ENCODE measurements around the gene IL36B.

Gene IL36B

DNA sequence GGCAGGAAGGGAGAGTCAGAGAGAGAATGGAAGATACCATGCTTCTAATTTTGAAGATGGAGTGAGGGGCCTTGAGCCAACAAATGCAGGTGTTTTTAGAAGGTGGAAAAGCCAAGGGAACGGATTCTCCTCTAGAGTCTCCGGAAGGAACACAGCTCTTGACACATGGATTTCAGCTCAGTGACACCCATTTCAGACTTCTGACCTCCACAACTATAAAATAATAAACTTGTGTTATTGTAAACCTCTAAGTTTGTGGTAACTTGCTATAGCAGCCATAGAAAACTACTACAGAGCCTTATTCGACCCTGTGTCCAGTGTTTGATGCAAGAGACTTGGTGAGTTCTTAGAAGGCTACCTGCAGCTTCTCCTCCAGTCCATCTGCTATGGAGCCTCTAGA, 22.9 kb upstream of the IL36B start:
- no peak for DNase-seq (ENCODE audit: low read depth in 2 of 2)

DNA sequence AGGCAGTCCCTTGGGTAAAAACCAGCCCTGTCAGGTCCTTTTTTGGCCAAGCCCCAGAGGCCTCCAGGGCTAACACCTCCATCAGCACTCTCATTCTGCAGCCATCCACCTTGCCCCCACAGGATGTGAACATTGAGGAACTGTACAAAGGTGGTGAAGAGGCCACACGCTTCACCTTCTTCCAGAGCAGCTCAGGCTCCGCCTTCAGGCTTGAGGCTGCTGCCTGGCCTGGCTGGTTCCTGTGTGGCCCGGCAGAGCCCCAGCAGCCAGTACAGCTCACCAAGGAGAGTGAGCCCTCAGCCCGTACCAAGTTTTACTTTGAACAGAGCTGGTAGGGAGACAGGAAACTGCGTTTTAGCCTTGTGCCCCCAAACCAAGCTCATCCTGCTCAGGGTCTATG, 22.4 kb upstream of the IL36B start:
- no peak for DNase-seq (ENCODE audit: low read depth in 2 of 2)

DNA sequence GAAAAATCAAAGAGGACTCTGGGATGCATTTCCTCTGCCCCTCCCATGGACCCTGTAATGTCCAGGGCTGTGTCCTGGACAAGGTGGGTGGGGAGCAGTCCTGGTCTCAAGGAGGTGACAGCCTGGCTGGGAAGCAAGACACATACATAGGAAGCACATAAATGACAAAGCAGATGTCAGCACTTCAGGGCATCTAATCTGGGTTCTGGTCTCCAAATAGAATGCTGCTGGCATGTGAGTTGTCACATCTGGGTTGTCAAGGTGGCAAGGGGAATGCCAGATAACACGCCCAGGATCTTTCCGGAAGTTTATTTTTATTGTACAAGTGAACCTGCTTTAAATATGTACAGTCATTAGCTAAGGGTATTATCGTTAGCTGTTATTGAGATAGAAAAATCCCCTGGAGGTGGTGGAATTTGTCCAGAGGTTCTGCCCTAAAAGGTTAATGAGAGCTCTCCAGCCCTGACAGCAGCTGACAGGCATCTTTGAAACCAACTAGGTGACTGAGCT, 20.7 kb upstream of the IL36B start:
- DNase-seq (ENCODE audit: low read depth in 2 of 2) = no peak

- DNase-seq (ENCODE audit: low read depth in 2 of 2) = no peak
These were observed 19.9 kb upstream of the IL36B start for GRCh38 chr2:113072584-113072983.

DNA sequence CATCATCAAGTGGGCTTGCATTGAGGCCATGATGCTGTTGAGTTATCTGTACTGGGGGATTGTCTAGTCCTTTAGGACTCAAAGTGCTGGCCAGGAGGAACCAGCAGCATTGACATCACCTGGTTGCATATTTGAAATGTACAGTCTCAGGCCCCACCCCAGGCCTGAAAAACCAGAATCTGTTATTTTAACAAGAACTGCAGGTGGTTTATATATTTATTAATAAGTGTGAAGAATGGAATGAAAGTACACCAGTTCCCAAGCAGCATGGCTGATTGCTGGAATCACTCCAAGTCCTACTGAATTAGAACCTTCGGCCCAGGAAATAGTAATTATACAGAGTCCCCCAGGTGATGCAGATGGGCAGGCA, 17.9 kb upstream of the IL36B start:
- DNase-seq (ENCODE audit: low read depth in 2 of 2) = no peak

DNA sequence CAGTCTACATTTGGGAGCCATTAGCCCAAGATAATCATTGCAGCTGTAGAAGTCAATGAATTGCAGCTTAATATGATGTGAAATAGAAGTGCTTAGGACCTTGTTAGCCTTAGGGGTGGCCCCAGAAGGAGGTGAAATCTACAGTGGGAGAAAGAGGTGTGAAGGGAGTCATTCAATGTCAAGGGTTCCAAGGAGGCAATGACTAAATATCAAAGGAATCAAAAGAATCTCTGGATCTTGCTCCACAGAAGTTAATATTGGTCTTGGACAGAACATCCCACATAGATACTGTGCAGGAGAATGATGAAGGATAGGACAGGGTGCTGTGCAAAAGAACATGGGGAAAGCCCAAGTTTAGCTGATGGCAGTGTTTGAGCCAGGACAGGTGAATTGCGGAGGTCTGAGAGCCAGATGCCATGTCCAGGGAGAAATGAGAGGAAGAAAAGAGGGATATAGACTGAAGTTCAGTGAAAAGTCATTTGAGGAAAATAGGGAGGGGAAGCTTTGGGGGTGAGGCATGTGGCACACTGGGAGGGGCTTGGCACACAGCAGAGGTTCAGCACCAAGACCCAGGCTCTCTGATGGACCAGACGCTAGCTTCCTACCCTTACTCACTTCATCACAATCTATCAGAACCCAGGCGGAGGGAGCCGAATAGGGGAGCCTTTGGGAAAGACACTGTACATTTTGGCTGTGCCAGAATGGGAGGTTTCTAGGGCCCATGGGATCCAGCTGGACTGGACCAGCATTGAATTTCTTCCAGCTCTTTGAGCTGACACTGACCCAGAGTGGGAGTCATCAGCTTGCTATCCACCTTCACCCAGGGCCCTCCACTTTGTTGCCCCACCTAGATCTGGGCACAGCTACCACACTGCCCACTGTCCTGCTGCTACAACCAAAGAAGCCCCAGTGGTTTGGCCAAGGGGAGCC, 17.3 kb upstream of the IL36B start:
- no peak for DNase-seq (ENCODE audit: low read depth in 2 of 2)

DNA sequence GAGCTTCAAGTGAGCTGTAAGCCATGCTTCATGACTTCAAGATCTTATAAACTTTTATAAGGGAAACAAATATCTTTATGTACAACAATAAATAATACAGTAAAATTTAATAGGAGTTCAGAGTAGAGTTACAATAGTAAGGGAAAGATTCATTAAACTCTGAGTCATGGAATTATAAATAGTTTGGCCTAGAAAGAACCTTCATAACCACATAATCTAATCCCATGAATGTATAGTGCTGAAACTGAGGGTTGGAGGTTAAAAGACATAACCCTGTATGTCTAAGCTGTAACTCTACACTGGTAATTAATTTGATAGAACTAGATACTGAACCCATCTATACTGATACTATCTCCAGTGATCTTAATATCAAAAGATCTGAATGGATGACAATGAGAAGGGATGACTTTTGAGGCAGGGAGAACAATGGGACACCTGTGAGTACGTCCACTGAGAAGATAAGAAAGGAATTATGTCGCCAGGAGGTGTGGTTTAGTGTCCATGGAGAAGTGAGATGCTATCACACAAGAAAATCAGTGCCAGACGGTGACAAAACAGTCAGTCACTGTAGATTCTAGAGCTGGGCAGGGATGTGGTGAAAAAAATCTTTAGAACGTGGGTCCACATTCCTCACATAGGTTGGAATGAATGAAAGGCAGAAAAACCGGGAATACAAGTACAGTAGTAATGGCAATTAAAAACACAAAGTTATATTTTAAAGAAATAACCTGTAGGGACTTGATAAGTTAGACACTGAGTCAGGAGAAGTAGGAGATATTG, 16.2 kb upstream of the IL36B start:
- DNase-seq (ENCODE audit: low read depth in 2 of 2) = no peak

DNA sequence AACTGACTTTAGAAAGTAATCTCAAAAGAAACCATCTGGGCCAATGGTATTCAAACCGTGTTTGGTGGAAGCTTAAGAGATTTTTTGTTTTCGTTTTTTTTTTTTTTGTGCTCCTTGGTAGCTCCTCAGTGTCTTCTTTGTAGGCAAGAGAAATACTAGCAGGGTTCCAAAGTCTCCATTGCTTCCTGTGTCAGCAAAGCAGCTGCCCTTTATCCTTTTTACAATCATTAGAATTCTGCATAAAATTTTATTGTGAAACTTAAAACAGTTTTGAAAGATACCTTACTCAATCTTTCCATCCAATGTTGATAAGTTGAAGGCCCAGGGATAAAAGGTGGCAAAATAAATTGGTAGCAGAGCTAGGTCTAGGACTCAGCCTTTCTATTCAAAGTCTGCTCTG, 15.6 kb upstream of the IL36B start:
- DNase-seq (ENCODE audit: low read depth in 2 of 2) = no peak

GRCh38 chr2:113067681-113068080, 15.0 kb upstream of the IL36B start, which contains the start of gene IL1F10:
TSS of gene IL1F10 (plus strand) at chr2:113067970. CDS start at chr2:113072739, 4,769 bp downstream.
- DNase-seq (ENCODE audit: low read depth in 2 of 2) = no peak

GRCh38 chr2:113064898-113065297, 12.2 kb upstream of the IL36B start:
- DNase-seq (ENCODE audit: low read depth in 2 of 2) = no peak

GRCh38 chr2:113064281-113064680, 11.6 kb upstream of the IL36B start:
- no peak for DNase-seq (ENCODE audit: low read depth in 2 of 2)

GRCh38 chr2:113061896-113062770, 9.5 kb upstream of the IL36B start:
- DNase-seq (ENCODE audit: low read depth in 2 of 2) = no peak

DNA sequence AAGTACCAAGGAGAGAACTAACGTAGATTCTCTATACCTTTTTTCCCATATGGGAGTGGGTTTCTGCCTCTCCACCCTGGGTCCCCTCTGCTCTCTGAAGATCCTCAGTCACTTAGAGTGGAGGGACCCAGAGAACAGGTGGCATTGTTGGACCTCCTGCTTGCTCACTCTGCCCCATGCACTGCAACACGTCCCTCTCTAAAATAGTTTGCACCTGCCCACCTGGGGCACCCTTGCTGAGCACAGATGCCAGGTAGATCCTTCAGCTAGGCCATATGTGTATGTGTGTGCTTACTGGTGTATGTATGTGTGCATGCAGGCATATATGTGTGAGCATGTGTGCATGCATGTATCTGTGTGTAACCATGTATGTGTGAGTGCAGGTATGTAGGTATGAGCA, 8.6 kb upstream of the IL36B start:
- DNase-seq (ENCODE audit: low read depth in 2 of 2) = no peak

- no peak for DNase-seq (ENCODE audit: low read depth in 2 of 2)
These were observed 8.1 kb upstream of the IL36B start for GRCh38 chr2:113060796-113061195.

DNA sequence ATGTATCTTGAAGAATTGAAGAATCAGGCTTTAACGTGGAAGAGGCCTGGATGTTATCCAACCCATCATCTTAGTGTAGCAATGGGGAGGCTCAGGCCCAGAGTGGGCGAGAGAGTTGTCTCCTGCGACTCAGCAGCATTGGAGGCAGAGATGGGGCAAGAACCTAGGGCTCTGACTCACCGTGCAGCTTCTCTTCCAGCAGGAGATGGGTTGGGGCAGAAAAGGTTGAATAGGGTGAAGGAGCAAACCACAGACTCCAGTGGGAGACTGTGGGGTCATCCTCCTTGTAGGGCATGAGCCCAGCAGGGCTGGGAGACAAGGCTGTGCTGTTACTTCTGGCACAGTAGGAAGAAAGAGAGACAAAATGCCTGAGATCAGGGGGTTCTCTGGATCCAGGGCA, 7.7 kb upstream of the IL36B start:
- no peak for DNase-seq (ENCODE audit: low read depth in 2 of 2)

DNA sequence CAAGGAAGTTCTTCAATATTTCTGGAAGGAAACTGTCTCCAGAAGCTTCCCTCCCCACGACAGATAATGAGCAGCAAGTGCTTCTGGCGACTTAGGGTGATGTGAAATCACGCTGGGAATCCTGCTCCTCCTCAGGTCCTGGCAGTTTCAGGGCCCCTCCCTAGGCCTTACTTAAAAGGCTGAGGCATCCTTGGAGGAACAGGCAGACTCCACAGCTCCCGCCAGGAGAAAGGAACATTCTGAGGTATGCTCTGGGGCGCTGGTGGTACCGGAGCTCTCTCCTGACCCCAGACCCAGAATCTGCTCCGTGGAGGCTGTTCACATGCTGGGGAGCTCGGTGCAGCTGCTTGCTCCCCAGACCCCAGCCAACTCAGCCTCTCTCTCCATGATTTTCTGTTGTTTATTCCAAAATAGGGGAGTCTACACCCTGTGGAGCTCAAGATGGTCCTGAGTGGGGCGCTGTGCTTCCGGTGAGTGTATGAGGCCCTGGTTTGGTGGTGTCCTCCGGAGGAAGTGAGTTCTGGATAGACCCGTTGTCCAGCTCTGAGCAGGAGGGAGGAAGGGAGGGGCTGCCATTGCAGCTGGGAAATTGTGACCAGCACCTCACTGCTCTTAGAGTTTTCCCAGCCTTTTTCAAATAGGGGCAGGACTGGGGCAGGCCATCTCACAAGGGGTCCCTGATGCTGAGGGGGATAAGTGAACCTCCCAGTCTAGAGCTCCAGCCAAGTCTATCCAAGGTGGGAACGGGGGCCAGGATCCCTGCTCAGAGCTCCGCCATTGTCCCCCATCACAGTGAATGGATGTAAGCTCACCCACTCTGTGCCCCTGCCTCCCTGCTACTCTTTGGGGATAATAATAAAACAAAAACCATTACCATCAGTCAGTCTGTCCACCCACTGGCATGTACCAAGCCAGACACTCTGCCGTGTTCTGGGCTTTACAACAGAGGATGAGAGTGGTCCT, 6.6 kb upstream of the IL36B start, which contains the start of gene IL36RN:
IL36RN (plus strand) TSS at position 201 of the 963 bp plus-strand sequence; CDS start at position 442, 241 bp downstream.
- no peak for DNase-seq (ENCODE audit: low read depth in 2 of 2)

DNA sequence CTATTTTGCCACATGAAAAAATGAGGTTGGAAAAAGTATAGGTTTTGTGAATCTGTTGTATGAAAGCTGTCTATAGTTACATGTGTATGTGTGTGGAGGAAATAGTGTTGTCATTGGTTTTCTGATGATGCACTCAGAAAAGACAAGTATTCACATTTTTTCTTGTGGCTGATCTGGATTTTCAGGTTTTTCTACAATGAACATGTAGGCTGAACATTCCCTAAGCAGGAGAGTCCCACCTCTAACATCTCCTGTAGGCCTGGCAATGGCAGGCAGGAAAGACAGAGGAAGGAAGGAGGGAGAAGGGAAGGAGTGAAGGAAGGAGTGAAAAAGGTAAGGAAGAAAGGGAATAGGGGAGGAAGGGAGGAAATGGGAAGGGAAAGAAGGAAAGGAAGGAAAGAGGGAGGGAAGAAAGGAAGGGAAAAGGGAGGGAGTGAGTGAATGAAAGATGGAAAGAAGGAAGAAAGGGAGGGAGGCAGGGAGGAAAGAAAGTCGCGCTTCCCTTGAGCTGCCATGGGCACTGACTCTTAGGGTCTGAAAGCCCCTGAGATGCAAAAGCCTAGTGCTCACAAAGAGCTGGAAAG, 5.8 kb upstream of the IL36B start:
- no peak for DNase-seq (ENCODE audit: low read depth in 2 of 2)

- no peak for DNase-seq (ENCODE audit: low read depth in 2 of 2)
These were observed 4.5 kb upstream of the IL36B start for GRCh38 chr2:113057117-113057516.

- DNase-seq (ENCODE audit: low read depth in 2 of 2) = no peak
These were observed 3.9 kb upstream of the IL36B start for GRCh38 chr2:113056521-113056920.

- no peak for DNase-seq (ENCODE audit: low read depth in 2 of 2)
These were observed 1.4 kb upstream of the IL36B start for GRCh38 chr2:113054066-113054465.

Measured in stimulated activated CD8-positive, alpha-beta memory T cell treated with anti-CD3 and anti-CD28 coated beads, Interleukin-2, amount 100 ng/mL, for 1 hour (primary cell).